ENCODE data around the gene PDCL2. TPM values are rescaled to one million over a fixed set of nuclear protein-coding genes. Genes with fewer than 3 reads are reported as not detected.

PDCL2 gene
- total and polyA plus RNA-seq, 10 donors: not detected

- Histone ChIP-seq H3K27me3 (replicated peaks in 1 of 7) (peaks cover 0 to 3% (median 0%) of the 10 kb centered on the region in 7 donors), H3K4me1 (peaks cover 10 to 40% (median 23%) of the 10 kb centered on the region in 6 donors), H3K9me3 (no peaks in the 10 kb centered on the region), H3K4me3 (peak within 1 kb of the TSS; percentile 75 to 97 (median 94)), H3K36me3 (no peaks in the 10 kb centered on the region), H3K27ac (peak within 1 kb of the TSS; percentile 87 to 98 (median 96))
- WGBS, 5 donors: 0 to 1% (median 1%) methylated on average over 15 to 71 of the region's 71 CpGs
- intact Hi-C loops (cut with DNase I; ENCODE audit: low total_unique reads): no loop called here
- DNase-seq: peak; percentile 96
- no peak for TF ChIP-seq POLR2A (IDR thresholded peaks at IDR 0.05)
- TF ChIP-seq POLR2AphosphoS5 (IDR thresholded peaks at IDR 0.05): peak; percentile 76 to 89 (median 87)
- TF ChIP-seq CTCF (IDR thresholded peaks at IDR 0.05 in 8 of 11, conservative IDR thresholded peaks at IDR 0.05 in 3 of 11): peak; percentile 36 to 85 (median 67)
Observed at GRCh38 chr4:55546756-55547465, 45.1 kb downstream of the PDCL2 start, which contains the start of gene CLOCK. Gene CLOCK, minus strand, starts transcription at chr4:55546909. Its CDS starts 64,124 bp downstream, at chr4:55482785.

GRCh38 chr4:55546506-55546755 is 45.6 kb downstream of the PDCL2 start:
- intact Hi-C loops (cut with DNase I; ENCODE audit: low total_unique reads): no loop called here
- Histone ChIP-seq H3K4me1 (peaks cover 10 to 41% (median 23%) of the 10 kb centered on the region in 6 donors), H3K27ac (peak overlapping the region; percentile 87 to 98 (median 96)), H3K4me3 (peak overlapping the region; percentile 75 to 97 (median 94)), H3K27me3 (replicated peaks in 1 of 7) (peaks cover 0 to 2% (median 0%) of the 10 kb centered on the region in 7 donors), H3K36me3 (no peaks in the 10 kb centered on the region), H3K9me3 (no peaks in the 10 kb centered on the region)
- no peak for TF ChIP-seq POLR2AphosphoS5 (IDR thresholded peaks at IDR 0.05)
- TF ChIP-seq CTCF (IDR thresholded peaks at IDR 0.05 in 8 of 11, conservative IDR thresholded peaks at IDR 0.05 in 3 of 11): no peak
- no peak for TF ChIP-seq POLR2A (IDR thresholded peaks at IDR 0.05)
- 0% methylated on average over 3 to 16 of the region's 16 CpGs; no CpG with 5 or more reads in 1 of the 5 donors for WGBS, 5 donors
- no peak for DNase-seq

GRCh38 chr4:55545641-55546505 is 46.2 kb downstream of the PDCL2 start:
- intact Hi-C loops (cut with DNase I; ENCODE audit: low total_unique reads): no loop called here
- TF ChIP-seq CTCF (IDR thresholded peaks at IDR 0.05 in 8 of 11, conservative IDR thresholded peaks at IDR 0.05 in 3 of 11): no peak
- TF ChIP-seq POLR2AphosphoS5 (IDR thresholded peaks at IDR 0.05): peak; percentile 61 to 78 (median 74)
- TF ChIP-seq POLR2A (IDR thresholded peaks at IDR 0.05): no peak

GRCh38 chr4:55545151-55545550 is 46.9 kb downstream of the PDCL2 start:
- intact Hi-C loops (cut with DNase I; ENCODE audit: low total_unique reads): no loop called here
- H3K27me3 ChIP-seq (replicated peaks in 1 of 7): no peaks in the 10 kb centered on the region
- TF ChIP-seq POLR2AphosphoS5 (IDR thresholded peaks at IDR 0.05) (no peak), POLR2A (IDR thresholded peaks at IDR 0.05) (no peak), CTCF (IDR thresholded peaks at IDR 0.05 in 8 of 11, conservative IDR thresholded peaks at IDR 0.05 in 3 of 11) (no peak)

More at GRCh38 chr4:55545641-55546505, 46.2 kb downstream of the PDCL2 start:
- H3K9me3 ChIP-seq: no peaks in the 10 kb centered on the region
- DNase-seq: peak; percentile 94
- 0 to 1% (median 0%) methylated on average over 21 to 87 of the region's 87 CpGs for WGBS, 5 donors
- H3K4me1 ChIP-seq: peaks cover 10 to 47% (median 23%) of the 10 kb centered on the region in 6 donors
- H3K36me3 ChIP-seq: no peaks in the 10 kb centered on the region
- H3K27me3 ChIP-seq (replicated peaks in 1 of 7): no peaks in the 10 kb centered on the region
- H3K27ac ChIP-seq: peak overlapping the region; percentile 87 to 98 (median 96)
- H3K4me3 ChIP-seq: peak overlapping the region; percentile 75 to 97 (median 94)

More at GRCh38 chr4:55545151-55545550, 46.9 kb downstream of the PDCL2 start:
- WGBS, 5 donors: 4 to 7% (median 4%) methylated on average over 6 of the region's 6 CpGs
- Histone ChIP-seq H3K36me3 (no peaks in the 10 kb centered on the region), H3K4me3 (peak overlapping the region; percentile 75 to 97 (median 94)), H3K9me3 (no peaks in the 10 kb centered on the region), H3K4me1 (peaks cover 10 to 53% (median 25%) of the 10 kb centered on the region in 6 donors), H3K27ac (peak overlapping the region; percentile 87 to 98 (median 96))
- no peak for DNase-seq

Data from spleen (tissue), 11 donors.